T-helper 1 cell (primary cell): Measurements from ENCODE around the gene MCAT.
"Not testable (repeated sequence)": the region's sequence is repeated elsewhere in the genome, so short reads cannot be mapped to it uniquely, and the experiment has no call there.

Experiments used
- DNase-seq, 5 donors: peaks; one replicate each; pipeline ENCODE4 v3.0.0-alpha.2; 2012 to 2020

MCAT gene

GRCh38 chr22:43152357-43153071 lies 9.3 kb upstream of the MCAT start:
- DNase-seq, result peak; percentile 34 to 73 (median 49)

GRCh38 chr22:43152003-43152356 lies 8.8 kb upstream of the MCAT start:
- DNase-seq, result peak in 1 of 5 donors; percentile 6

- peak; percentile 46 to 68 (median 58) for DNase-seq
Observed at GRCh38 chr22:43151251-43152002, 8.2 kb upstream of the MCAT start, which contains the start of gene TSPO. Gene TSPO (plus strand): TSS chr22:43151559. CDS start chr22:43159239, 7,680 bp downstream.

GRCh38 chr22:43150731-43151206 lies 7.6 kb upstream of the MCAT start:
- DNase-seq, result no peak

- DNase-seq, result no peak
Observed at GRCh38 chr22:43148581-43148980, 5.4 kb upstream of the MCAT start.

GRCh38 chr22:43147821-43148220 lies 4.6 kb upstream of the MCAT start:
- DNase-seq, result no peak

GRCh38 chr22:43146332-43146731 lies 3.1 kb upstream of the MCAT start:
- DNase-seq, result not testable (repeated sequence)

- DNase-seq, result not testable (repeated sequence)
Observed at GRCh38 chr22:43145371-43145770, 2.2 kb upstream of the MCAT start.

- DNase-seq, result no peak
Observed at GRCh38 chr22:43144949-43145348, 1.8 kb upstream of the MCAT start.

GRCh38 chr22:43136801-43137200 lies 6.4 kb downstream of the MCAT start:
- no peak for DNase-seq

- peak in 3 of 5 donors; percentile 17 to 32 (median 21) for DNase-seq
Observed at GRCh38 chr22:43136255-43136654, 6.9 kb downstream of the MCAT start.

- no peak for DNase-seq
Observed at GRCh38 chr22:43135565-43135964, 7.6 kb downstream of the MCAT start.

- no peak for DNase-seq
Observed at GRCh38 chr22:43134553-43134952, 8.6 kb downstream of the MCAT start.

- DNase-seq, result no peak
Observed at GRCh38 chr22:43133401-43133800, 9.8 kb downstream of the MCAT start.

GRCh38 chr22:43131773-43132501 lies 11.3 kb downstream of the MCAT start:
- no peak for DNase-seq

GRCh38 chr22:43129426-43130425 lies 13.5 kb downstream of the MCAT start:
- no peak for DNase-seq

- DNase-seq, result no peak
Observed at GRCh38 chr22:43128928-43129424, 14.2 kb downstream of the MCAT start.

- DNase-seq, result no peak
Observed at GRCh38 chr22:43128116-43128515, 15.1 kb downstream of the MCAT start.

- no peak for DNase-seq
Observed at GRCh38 chr22:43127166-43127908, 15.9 kb downstream of the MCAT start.

- DNase-seq, result no peak
Observed at GRCh38 chr22:43126501-43127165, 16.6 kb downstream of the MCAT start.
